PFSK-1 (cell line): ENCODE data around the gene KCNC3.

Experiments
- FOXP2 ChIP-seq: optimal IDR thresholded peaks from 2 replicates; pipeline ENCODE3; 2011; ENCODE audit warnings: borderline replicate concordance, control low read depth, inconsistent platforms; ENCODE audit not compliant: insufficient read depth; ENCODE audit errors: extremely low read length, extremely low read depth
- POLR2AphosphoS5 ChIP-seq: IDR thresholded peaks from 2 replicates; pipeline ENCODE4 v1.6.1; 2012; ENCODE audit warnings: low read depth, mild to moderate bottlenecking, control low read depth, low read length, moderate library complexity
- SIN3A ChIP-seq: IDR thresholded peaks from 2 replicates; pipeline ENCODE4 v1.6.1; 2012; ENCODE audit warnings: mild to moderate bottlenecking, low read length, moderate library complexity, borderline replicate concordance; ENCODE audit not compliant: insufficient read depth
- TAF1 ChIP-seq: IDR thresholded peaks from 2 replicates; pipeline ENCODE4 v1.6.1; 2012; ENCODE audit warnings: low read length, control low read depth, borderline replicate concordance; ENCODE audit not compliant: insufficient read depth
- TF ChIP-seq, protein P1 (sequence below), 2 experiments: IDR thresholded peaks; 2 replicates each; pipeline versions ENCODE4 v1.6.1 to v1.8.0; 2011 to 2012; ENCODE audit warnings: low read depth in 2 of 2, low read length in 2 of 2, control low read depth in 1 of 2, inconsistent platforms in 1 of 2, mild to moderate bottlenecking in 1 of 2, moderate library complexity in 1 of 2; ENCODE audit not compliant: insufficient read depth in 1 of 2

DNA sequence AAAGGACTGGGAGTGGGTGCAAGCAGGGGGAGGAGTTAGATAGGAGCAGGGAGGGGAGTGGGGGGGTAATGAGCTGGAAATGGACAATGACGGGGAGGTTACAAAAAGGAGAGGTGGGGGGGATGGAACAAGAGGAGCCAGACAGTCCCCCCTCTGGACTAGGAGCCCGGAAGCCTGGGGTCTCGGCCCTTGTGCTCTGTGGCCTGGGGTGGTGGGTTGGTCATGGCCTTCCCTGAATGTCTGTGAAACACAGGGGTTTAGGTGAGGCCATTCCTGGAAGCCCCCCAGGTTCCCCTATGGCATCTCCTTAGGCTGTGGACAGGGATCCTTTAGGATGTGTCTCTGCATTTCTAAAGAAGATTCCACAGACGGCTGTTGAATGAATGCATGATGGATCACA, 12.1 kb downstream of the KCNC3 start:
- TF ChIP-seq TAF1, result no peak
- TF ChIP-seq SIN3A, result no peak
- TF ChIP-seq POLR2AphosphoS5, result no peak
- TF ChIP-seq, protein P1, sequence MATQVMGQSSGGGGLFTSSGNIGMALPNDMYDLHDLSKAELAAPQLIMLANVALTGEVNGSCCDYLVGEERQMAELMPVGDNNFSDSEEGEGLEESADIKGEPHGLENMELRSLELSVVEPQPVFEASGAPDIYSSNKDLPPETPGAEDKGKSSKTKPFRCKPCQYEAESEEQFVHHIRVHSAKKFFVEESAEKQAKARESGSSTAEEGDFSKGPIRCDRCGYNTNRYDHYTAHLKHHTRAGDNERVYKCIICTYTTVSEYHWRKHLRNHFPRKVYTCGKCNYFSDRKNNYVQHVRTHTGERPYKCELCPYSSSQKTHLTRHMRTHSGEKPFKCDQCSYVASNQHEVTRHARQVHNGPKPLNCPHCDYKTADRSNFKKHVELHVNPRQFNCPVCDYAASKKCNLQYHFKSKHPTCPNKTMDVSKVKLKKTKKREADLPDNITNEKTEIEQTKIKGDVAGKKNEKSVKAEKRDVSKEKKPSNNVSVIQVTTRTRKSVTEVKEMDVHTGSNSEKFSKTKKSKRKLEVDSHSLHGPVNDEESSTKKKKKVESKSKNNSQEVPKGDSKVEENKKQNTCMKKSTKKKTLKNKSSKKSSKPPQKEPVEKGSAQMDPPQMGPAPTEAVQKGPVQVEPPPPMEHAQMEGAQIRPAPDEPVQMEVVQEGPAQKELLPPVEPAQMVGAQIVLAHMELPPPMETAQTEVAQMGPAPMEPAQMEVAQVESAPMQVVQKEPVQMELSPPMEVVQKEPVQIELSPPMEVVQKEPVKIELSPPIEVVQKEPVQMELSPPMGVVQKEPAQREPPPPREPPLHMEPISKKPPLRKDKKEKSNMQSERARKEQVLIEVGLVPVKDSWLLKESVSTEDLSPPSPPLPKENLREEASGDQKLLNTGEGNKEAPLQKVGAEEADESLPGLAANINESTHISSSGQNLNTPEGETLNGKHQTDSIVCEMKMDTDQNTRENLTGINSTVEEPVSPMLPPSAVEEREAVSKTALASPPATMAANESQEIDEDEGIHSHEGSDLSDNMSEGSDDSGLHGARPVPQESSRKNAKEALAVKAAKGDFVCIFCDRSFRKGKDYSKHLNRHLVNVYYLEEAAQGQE (IDR thresholded peaks at IDR 0.05; ENCODE audit: insufficient read depth in 1 of 2, low read depth in 2 of 2, low read length in 2 of 2), result no peak
- TF ChIP-seq FOXP2, result no peak
